ENCODE results near the gene LMX1B.
"Not testable (repeated sequence)": the region's sequence is repeated elsewhere in the genome, so short reads cannot be mapped to it uniquely, and the experiment has no call there.

Gene LMX1B

DNA sequence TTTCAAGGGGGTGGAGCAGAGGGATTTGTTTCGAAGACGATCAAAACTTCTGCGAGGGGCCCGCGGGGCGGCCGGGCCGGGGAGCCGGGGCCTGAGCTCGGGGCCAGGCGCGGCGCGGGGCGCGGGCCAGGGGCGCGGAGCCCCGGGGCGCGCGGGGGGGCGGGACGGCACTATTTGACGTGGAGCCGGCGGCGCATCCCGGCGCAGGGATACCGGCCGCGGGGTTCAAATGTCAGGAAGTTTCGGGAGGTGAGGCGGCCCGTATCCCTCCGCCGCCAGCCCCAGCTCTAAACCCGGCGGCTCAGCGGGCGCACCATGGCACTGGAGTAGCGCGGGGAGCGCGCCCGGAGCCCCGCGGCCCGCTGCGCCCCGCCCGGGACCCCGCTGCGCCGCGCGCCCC lies at the start of gene LMX1B:
Gene LMX1B (plus strand): TSS at position 278 of the 400 bp plus-strand sequence. CDS start 522 bp downstream, outside the sequence.
- no peak for DNase-seq

DNA sequence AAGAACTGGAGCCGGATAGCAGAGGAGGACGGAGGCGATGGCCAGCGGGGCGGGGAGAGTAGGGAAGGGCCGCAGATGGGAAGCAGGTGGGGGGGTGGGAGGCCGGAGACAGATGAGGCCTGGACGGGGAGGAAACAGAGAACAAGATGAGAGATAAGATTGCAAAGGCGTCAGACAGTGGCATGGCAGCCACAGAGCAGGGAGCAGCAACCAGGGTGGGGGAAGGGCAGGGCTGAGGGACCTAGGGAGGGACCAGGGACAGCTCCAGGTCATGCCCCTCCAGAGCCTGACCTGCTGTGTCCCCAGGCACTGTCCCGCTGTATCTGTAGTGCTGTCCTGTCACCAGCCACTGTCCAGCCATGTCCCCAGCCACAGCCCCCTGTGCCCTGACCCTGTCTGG lies 49.6 kb upstream of the LMX1B start:
- no peak for DNase-seq

GRCh38 chr9:126564716-126565115 lies 49.0 kb upstream of the LMX1B start:
- no peak for DNase-seq

DNA sequence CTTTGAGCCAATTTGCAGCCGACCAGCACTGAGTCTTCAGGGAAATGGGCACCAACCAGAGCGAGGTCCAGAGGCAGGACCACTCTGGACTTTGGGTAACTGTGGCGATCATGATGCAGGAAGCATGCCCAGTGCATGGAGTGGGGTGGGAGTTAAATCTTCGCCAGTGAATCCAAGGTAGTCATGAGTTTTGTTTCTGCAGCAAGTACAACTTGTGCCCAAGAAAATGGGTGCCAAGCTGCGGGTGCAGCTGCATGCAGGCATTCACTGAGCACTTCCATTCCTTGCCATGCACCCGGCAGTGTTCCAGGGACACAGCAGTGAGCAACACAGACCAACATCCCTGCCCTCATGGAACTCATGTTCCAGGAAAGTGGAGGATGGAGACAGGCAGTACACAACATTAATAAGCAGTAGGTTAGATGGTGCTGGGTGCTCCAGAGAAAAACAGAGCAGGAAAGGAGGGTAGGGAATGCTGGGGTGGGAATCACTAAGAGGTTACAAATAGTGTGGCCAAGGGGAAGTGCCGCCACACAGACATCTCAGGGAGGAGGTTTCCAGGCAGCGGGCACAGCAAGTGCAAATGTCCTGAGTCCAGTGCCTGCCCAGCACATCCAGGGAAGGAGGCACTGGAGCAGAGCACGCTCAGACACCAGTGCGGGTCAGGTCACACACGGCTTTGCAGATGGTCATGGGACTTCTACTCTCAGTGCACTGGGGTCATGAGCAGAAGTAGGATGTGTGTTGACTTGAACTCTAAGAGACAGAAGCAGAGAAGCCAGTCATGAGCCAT lies 48.2 kb upstream of the LMX1B start:
- DNase-seq = no peak

DNA sequence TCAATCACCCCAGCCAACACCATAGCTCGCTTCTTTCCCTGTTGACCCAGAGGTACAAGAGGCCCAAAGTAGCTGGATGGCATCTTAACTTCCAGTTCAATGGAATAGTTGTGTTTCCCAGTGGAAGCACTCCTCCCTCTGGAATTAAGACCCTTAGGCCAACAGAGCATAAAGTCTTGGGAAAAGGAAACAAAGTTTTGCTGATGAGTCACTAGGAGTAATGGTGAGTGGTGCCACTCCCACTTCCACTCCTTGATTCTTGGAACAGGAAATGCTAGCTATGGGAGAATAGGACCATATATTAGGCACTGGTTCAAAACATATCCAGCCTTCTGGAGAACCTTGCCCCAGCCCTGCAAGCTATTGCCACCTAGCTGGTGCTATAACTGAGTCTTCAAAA lies 44.7 kb upstream of the LMX1B start:
- no peak for DNase-seq

DNA sequence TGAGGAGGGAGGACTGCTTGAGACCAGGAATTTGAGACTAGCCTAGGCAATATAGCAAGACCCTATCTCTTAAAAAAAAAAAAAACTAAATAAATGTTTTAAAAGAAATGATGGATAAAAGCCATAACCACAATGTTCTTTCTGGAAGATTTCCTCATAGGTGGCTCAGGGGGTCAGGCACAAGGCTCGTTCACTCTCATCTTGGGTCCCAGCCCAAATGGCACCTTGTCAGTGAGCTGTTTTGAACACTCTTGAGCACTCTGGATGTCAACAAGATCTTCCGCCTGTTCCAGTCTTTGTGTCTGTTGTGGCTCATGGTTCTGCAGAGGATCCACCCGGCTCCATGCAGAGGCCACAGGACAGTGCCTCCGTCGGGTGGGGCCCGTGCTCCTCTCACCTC lies 35.7 kb upstream of the LMX1B start:
- DNase-seq = no peak

DNA sequence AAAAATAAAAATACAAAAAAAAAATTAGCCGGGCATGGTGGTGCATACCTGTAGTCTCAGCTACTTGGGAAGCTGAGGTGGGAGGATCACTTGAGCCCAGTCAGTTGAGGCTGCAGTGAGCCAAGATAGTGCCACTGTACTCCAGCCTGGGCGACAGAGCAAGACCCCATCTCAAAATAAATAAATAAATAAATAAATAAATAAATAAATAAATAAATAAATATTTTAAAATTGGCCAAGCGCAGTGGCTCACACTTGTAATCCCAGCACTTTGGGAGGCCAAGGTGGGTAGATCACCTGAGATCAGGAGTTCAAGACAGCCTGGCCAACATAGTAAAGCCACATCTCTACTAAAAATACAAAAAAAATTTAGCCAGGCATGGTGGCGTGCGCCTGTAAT lies 33.4 kb upstream of the LMX1B start:
- DNase-seq = not testable (repeated sequence)

DNA sequence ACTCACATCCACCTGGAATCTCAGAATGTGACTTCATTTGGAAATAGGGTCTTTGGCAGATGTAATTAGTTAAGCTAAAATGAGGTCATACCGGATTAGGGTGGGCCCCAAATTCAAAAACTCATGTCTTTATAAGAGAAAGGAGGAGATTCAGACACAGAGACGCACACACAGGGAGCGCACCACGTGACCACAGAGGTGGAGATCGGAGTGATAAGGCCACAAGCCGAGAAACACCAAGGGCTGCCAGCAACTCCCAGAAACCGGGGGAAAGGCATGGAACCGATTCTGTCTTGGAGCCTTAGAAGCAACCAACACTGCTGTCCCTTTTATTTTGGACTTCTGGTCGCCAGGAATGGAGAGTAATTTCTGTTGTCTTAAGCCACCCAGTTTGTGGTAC lies 31.8 kb upstream of the LMX1B start:
- DNase-seq = no peak

GRCh38 chr9:126582427-126582826 lies 31.3 kb upstream of the LMX1B start:
- no peak for DNase-seq

GRCh38 chr9:126583144-126583760 lies 30.5 kb upstream of the LMX1B start:
- DNase-seq = no peak

DNA sequence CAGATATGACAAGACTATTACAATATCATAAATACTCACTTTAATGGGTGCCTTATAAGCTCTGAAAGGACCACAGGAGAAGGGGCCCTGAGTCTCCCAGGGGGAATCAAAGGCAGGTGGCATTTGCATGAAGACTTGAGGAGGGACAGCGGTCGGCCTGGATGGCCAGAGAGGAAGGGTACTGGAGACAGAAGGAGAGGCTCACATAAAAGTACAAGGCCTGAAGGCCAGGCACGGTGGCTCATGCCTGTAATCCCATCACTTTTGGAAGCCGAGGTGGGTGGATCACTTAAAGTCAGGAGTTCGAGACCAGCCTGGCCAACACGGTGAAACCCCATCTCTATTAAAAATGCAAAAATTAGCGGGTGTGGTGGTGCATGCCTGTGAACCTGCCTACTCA lies 29.1 kb upstream of the LMX1B start:
- DNase-seq = no peak

DNA sequence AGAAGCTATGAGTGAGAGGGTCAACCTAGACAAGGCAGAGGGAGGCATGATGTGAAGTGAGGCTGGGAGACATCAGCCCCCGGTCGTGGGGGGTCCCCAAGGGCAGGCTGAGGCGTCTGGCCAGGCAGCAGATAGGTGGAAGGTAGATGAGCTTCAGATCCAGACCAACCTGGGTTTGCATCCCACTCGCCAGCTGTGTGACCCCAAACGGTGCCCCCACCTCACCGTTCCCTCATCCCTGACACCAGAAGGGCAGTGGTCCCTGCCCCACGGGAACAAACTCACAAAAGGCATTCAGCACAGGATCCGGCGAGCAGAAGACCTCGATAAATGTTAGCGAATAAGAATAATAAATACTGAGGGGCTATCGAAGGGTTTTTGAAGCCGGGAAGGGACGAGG lies 27.5 kb upstream of the LMX1B start:
- no peak for DNase-seq

- DNase-seq = no peak
Observed at GRCh38 chr9:126587187-126588185, 26.2 kb upstream of the LMX1B start.

DNA sequence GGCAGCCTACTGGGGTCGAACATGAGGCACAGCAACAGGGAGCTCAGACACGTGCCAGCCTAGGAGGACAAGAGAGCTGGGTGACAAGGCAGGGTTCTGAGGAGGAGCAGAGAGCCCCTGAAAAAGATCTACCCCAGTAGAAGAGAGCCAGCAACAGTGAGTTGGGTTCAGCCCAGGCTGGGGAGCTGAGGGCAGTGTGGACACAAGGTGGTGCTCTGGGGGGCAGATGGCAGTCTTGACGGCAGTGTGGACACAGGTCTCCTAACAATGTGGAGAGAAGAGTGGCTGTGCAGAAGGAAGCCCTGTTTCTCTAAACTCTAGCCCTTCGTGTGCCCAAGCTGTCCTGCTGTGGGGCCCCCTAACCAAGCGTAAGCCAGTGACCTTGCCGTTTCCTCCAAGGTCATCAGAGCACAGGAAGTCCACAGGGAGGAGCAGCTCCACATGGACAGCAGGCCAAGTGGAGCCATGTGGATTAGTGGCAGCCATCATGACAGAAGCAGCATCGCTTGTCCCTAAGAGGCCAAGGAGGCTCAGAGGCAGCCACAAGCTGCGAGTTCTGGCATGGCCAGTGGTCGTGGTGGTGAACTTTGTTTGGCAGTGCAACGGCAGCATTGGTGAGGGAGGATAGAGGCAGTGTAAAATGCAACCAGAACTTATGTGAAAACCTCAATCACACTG lies 25.1 kb upstream of the LMX1B start:
- no peak for DNase-seq

- DNase-seq = no peak
Observed at GRCh38 chr9:126589349-126589748, 24.4 kb upstream of the LMX1B start.

DNA sequence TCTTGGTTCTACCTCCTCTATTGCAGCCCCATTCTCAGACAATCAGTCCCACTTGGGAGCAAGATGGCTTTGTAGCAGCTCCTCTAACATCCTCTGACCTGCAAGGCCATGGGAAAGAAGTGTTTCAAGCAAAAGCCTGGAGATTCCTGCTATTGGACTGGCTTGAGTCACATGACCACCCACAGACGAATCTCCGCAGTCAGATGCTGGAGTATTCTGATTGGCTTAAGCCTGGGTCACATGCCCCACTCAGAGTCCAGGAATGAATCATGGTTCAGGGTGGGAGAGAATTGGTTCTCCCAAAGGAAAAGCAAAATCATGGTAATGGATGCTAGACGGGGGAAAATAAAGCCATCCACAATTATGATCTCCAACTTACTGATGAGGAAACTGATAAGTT lies 22.6 kb upstream of the LMX1B start:
- no peak for DNase-seq

DNA sequence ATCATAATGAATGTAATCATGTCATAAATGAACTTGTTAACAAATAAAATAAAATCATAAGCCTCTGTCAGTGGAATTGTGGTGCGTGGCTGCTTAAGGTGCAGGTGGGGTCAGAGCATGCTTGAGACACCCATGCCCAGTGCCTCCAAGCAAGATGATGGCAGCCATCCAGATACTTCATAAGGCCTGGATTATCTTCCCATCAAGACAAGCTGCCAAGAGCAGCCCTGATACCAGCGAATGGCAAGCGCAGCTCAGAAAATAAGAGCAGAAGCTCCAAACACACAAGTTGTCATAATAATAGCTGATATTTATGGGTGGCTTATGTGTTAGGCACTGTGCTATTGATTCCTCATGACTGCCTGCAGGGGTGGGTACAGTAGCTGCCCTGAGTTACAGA lies 21.8 kb upstream of the LMX1B start:
- DNase-seq = no peak

DNA sequence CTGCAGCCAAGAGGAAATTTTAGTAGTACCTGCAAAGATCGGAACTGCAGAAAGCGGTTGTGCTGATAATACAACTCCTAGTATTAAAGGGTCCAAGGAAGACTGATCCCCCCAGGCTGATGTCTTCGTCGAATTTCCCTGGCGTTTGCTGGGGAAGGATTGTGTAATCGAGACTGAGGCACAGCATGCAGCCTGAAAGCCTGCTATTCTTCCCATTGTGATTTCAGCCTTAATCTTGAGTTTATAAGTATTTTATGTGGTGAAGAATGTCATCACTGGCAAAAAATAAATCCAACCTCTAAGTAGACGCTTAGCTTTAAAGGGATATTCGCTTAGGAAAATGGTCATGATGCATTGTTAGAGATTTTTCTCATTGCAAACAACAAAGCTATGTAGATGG lies 21.3 kb upstream of the LMX1B start:
- DNase-seq = no peak

GRCh38 chr9:126595982-126596381 lies 17.7 kb upstream of the LMX1B start:
- no peak for DNase-seq

DNA sequence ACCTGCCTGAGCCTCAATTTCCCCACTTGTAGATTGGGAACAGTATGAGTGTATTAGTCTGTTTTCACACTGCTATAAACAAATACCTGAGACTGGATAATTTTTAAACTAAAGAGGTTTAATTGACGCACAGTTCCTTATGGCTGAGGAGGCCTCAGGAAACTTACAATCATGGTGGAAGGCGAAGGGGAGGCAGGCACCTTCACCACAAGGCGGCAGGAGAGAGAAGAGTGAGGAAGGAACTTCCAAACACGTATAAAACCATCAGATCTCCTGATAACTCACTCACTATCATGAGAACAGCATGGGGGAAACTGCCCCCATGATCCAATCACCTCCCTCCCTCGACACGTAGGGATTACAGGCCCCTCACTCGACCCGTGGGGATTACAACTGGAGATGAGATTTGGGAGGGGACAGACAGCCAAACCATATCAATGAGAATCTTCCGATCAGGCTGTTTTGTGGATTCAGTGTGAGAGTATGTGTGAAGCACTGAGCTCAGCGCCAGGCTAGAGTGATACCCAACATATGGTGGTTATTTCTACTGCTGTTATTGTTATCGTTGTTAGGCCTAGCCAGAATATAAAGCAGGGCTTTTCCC lies 14.6 kb upstream of the LMX1B start:
- DNase-seq = no peak

- no peak for DNase-seq
Observed at GRCh38 chr9:126604059-126605055, 9.4 kb upstream of the LMX1B start.

Data from suppressor macrophage treated with lipopolysaccharide for 4 hours (primary cell).